HL-60 (cell line): ENCODE measurements around the gene LCNL1.

Source experiments
- CTCF ChIP-seq: IDR thresholded peaks from one replicate; pipeline ENCODE4 v1.5.1; 2011; ENCODE audit warnings: low read length, control low read depth, inconsistent platforms; ENCODE audit not compliant: insufficient read depth
- POLR2AphosphoS5 ChIP-seq: IDR thresholded peaks from 2 replicates; pipeline ENCODE4 v1.6.1; 2012; ENCODE audit warnings: low read depth
- REST ChIP-seq: IDR thresholded peaks from 2 replicates; pipeline ENCODE4 v1.6.1; 2012; ENCODE audit warnings: low read depth; ENCODE audit not compliant: insufficient replicate concordance
- SPI1 ChIP-seq: IDR thresholded peaks from 2 replicates; pipeline ENCODE4 v1.6.1; 2012; ENCODE audit warnings: low read depth, mild to moderate bottlenecking, borderline replicate concordance

GRCh38 chr9:136983167-136983566 is 374 bp downstream of the LCNL1 start:
- TF ChIP-seq POLR2AphosphoS5: no peak
- TF ChIP-seq CTCF: no peak
- TF ChIP-seq REST: no peak
- TF ChIP-seq SPI1: no peak
